GM19240 (cell line): ENCODE measurements around the gene POM121.
"Not testable (repeated sequence)": the region's sequence is repeated elsewhere in the genome, so short reads cannot be mapped to it uniquely, and the experiment has no call there.

Experiments used
- DNase-seq: peaks from one replicate; pipeline ENCODE4 v3.0.0; 2011; ENCODE audit warnings: low spot score; ENCODE audit not compliant: insufficient read length

Gene POM121

DNA sequence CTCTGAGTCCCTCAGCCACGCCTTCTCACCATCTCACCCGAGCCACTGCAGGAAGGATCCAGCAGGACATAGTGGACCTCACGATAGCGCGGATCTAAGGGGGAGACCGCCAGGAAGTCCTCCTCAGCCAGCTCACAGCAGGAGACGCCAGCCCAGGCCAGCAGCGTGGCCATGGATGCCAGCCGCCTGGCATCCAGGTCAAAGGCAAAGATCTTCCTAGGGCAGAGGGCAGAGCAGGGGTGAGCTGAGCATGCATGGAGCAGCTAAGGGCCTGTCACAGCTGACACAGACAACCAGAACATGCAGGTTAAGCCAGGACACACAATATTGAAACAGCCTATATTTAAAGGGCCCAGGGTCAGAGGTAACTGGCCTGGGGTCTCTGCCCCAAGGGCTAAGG lies 24.4 kb downstream of the POM121 start:
- not testable (repeated sequence) for DNase-seq

DNA sequence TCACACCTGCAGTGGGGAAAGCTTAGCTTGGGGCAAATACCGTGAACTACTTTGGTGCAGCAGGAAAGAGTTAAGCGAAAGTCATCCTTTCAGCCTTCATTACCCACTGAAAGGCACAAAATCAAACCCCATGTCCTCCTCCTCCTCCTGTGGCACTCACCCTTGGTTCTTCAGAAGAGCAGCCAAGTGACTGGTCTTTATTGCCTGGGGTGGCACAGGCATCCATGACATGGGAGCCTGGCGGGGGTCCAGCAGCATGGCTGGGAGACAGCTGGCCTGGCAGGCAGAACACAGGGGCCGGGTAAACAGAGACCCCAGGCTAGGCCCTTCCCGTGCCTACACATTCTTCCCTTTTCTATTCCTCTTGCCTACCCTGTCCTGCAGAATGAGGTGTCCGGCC lies 24.8 kb downstream of the POM121 start:
- DNase-seq, result not testable (repeated sequence)

GRCh38 chr7:72950432-72950831 lies 25.5 kb downstream of the POM121 start:
- not testable (repeated sequence) for DNase-seq

DNA sequence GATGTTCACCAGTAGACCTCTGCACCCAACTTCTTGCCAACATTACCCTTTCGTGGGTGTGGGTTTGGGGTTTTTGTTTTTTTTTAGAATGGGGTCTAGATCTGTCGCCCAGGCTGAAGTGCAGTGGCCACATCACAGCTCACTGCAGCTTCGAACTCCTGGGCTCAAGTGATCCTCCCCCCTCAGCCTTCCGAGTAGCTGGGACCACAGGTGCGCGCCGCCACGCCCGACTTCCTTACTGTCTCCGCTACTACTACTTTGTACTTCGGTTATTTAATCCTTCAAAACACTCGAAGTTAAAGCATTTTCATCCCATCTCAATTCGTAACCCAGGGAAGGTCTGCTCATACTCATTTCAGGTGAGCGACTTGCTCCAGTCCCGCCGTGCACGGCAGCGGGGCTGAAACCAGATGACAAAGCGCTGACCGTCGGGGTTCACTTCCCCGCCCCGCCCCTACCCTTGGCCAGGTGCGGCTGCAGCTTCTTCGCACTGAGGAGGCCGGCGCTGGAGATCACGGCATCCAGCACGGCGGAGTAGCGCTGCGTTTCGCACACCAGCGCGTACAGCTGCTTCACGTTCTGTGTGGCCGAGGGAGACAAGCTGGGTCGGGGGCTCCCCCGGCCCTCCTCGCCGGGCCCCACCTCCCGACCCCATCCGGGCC lies 29.1 kb downstream of the POM121 start:
- DNase-seq, result not testable (repeated sequence)

DNA sequence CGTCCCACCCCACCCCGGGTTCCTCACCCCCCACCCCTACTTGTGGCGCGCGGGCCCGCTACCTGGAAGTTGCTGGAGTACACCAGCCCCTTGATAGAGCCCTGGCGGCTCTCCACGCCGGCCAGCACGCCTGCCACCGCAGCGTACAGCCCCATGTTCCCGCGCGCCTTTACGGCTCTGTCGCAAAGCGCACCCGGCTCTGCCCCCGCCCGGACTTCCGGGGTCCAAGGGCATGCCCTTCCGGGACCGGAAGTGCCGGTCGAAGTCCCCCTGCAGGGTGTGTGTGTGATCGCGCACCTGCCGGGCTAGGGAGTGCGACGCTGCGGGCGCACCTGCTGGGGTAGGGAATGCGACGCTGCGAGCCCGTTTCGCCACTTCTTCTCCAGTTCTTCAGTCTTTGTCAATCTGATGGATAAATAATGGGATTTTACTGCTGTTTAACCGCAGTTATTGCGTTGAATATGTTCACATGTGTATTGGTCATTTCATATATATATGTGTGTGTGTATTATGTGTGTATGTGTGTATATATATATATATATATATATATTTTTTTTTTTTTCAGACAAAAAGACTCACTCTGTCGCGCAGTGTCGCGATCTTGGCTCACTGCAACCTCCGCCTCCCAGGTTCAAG lies 29.8 kb downstream of the POM121 start:
- not testable (repeated sequence) for DNase-seq

- DNase-seq, result not testable (repeated sequence)
These were observed 35.1 kb downstream of the POM121 start for GRCh38 chr7:72960029-72960428.

DNA sequence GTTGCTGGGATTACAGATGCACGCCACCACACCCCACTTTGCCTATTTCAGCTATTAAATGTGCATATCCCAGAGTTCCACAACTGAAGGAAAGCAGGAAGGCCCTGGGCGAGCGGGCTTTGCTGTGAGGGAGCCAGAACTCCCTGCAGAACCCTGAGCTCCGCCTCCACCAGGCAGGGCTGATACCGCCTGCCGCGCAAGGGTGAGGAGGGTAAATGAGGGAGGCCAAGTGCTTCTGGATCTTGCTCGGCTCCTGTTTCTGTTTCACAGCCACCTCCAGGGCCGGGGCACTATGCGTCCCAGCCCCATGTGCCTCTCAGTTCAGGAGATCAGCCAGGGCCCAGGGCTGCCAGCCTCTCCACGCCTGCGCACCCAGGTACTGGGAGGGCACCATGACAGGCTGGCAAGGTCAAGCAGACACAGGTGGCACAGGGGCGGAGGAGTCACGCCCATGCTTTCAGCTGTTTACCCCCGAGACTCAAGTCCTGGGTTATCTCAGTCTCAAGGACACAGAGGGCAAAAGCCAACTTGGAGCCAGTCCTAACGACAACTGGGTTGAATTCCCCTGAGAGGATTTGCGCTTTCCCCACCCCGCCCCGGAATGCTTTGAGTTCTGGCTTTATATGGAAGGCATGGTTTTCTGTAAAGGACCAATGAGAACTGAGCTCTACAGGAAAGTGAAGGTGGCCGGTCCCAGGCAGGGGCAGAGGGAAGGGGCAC lies 35.9 kb downstream of the POM121 start:
- not testable (repeated sequence) for DNase-seq

DNA sequence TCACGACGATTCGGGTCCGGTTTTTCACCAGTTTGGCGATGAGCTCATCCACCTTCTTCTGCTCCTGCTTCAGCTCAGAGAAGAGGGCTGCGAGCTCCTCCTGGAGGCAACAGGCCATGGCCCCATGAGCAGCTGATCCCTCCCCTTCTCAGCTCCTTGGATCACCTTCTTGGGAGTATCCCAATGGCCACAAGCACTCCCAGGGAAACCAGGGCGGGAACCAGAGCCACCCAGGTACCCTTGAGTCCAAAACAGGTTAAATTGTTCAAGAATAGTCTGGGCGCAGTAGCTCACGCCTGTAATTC lies 36.4 kb downstream of the POM121 start:
- DNase-seq, result not testable (repeated sequence)

GRCh38 chr7:72963056-72963455 lies 38.2 kb downstream of the POM121 start:
- not testable (repeated sequence) for DNase-seq

GRCh38 chr7:72965186-72965975 lies 40.5 kb downstream of the POM121 start:
- DNase-seq, result not testable (repeated sequence)

DNA sequence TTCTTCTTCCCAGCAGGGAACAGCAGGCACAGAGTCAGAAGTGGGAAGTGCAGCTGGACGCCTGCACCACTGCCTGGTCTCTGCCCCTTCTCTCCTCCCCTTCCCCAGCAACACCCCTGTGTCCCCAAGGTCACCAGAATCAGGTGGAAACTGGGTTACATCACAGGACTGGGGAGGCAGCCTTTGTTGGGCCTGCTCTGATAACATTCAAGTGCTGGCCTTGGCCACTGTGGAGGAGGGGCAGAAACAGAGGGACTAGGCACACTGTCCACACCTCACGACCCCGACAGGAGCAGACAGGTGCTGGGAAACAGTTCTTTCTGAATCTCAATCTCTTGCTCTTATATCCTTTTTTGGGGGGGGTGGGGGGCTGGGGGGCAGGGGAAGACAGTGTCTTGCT lies 42.0 kb downstream of the POM121 start:
- not testable (repeated sequence) for DNase-seq

- not testable (repeated sequence) for DNase-seq
These were observed 44.2 kb downstream of the POM121 start, which contains the start of gene TRIM74 for GRCh38 chr7:72968980-72969516. TSS of gene TRIM74 (minus strand) at chr7:72969466. CDS start at chr7:72966157, 3,309 bp downstream.

DNA sequence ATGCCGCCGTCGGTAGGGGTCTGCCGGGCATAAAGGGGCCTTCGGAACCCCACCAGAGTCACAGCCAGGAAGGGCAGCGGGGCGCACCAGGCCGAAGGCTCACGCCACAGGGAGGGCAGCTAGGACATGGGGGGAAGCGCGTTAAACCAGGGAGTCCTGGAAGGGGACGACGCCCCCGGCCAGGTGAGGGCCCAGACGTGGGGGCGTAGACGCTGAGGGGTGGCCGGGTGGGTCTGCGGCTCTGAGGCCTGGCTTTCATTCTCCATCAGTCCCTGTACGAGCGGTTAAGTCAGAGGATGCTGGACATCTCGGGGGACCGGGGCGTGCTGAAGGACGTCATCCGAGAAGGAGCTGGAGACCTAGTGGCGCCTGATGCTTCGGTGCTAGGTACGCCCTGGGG lies 44.8 kb downstream of the POM121 start:
- not testable (repeated sequence) for DNase-seq

DNA sequence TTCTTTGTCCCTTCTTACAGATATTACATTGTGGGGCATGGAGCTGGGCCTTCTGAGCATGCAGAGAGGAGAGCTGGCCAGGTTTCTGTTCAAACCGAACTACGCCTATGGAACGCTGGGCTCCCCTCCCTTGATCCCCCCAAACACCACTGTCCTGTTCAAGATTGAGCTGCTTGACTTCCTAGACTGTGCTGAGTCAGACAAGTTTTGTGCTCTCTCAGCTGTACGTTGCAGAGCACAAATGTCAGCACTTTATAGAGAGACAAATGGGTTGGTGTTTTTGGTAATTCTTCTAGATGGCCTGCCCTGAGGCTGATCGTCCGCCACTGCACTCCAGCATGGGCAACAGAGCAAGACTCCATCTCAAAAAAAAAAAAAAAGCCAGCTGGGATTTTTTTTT lies 46.6 kb downstream of the POM121 start:
- DNase-seq, result not testable (repeated sequence)

GRCh38 chr7:72974781-72975180 lies 49.9 kb downstream of the POM121 start:
- DNase-seq, result not testable (repeated sequence)

- DNase-seq, result not testable (repeated sequence)
These were observed 50.9 kb downstream of the POM121 start for GRCh38 chr7:72975656-72976286.

DNA sequence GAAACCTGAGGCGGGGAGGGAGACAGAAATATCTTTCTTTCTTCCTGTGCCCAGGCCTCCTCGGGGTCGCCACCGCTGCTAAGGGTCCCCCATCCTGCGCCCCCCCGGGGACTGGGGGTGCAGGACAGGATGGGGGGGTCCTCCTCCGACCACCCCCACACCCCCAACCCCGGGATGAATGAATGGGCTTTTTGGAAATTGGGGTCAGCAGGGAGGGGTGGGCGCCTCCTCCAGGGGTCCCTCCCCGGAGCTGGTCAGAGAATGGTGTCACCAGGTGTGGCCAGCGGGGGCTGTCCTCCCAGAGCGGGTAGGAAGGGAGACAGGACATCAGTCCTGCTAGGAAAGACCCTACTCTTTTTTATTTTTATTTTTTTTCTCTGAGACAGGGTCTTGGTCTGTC lies 51.5 kb downstream of the POM121 start:
- DNase-seq, result not testable (repeated sequence)

DNA sequence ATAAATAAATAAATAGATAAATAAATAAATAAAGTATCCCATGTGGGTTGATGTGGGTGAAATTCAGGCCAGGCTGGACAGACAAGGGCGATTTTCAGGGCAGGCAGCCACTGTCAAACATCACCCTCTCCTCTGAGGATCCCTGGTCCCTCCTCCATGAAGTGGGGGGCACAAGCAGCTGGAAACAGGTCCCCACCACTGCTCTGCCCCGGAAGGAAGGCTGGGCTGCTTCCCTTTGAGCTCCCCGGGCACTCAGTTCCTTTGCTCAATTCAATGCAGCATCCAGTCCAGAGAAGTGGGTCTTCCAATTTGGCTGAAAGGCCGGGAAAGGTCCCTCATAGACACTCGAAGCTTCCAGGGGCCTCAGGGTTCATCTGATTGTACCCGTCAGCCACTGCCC lies 55.5 kb downstream of the POM121 start:
- DNase-seq, result not testable (repeated sequence)

DNA sequence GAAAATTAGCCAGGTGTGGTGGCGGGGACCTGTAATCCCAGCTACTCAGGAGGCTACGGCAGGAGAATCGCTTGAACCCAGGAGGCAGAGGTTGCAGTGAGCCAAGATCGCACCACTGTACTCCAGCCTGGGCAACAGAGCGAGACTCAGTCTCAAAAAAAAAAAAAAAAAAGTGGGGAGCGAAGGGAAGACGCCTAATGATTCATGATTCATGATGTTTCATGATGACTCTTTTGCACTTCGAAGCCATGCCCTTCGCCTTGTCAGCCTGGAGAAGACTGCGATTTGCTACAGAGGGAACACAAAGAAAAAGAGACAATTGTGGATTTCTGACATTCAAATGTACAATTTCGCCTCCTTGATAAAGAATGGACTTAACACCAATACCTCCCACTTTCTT lies 57.2 kb downstream of the POM121 start:
- DNase-seq, result not testable (repeated sequence)

- DNase-seq, result not testable (repeated sequence)
These were observed 65.4 kb downstream of the POM121 start for GRCh38 chr7:72990146-72990913.
